Lower lobe of right lung (tissue), 2 donors: ENCODE results near the gene TRMT61A. TPM values are rescaled to one million over a fixed set of nuclear protein-coding genes. Genes with fewer than 3 reads are reported as not detected.

Source experiments
- ATAC-seq, 2 donors: fragments of 200-7000 bp; cut with Tn5 transposase; one replicate each; pipeline ENCODE4 v1.9.1; 2020 to 2022; ENCODE audit warnings: mild to moderate bottlenecking in 2 of 2, moderate library complexity in 2 of 2
- DNase-seq: peaks from one replicate; pipeline ENCODE4 v3.0.0-alpha.2; 2020
- H3K27ac ChIP-seq: fragments of 200-600 bp; one replicate; pipeline ENCODE4 v1.8.0; 2022
- H3K27me3 ChIP-seq: fragments of 200-600 bp; one replicate; pipeline ENCODE4 v1.8.0; 2022; ENCODE audit warnings: low read depth
- H3K36me3 ChIP-seq: fragments of 200-600 bp; one replicate; pipeline ENCODE4 v1.8.0; 2022; ENCODE audit warnings: mild to moderate bottlenecking
- H3K4me1 ChIP-seq: fragments of 200-600 bp; one replicate; pipeline ENCODE4 v1.8.0; 2022
- H3K4me3 ChIP-seq: fragments of 200-600 bp; one replicate; pipeline ENCODE4 v1.8.0; 2022; ENCODE audit warnings: mild to moderate bottlenecking
- H3K9me3 ChIP-seq: fragments of 200-600 bp; one replicate; pipeline ENCODE4 v1.8.0; 2022
- CTCF ChIP-seq: fragments of 200-600 bp; IDR thresholded peaks from one replicate; pipeline ENCODE4 v1.8.0; 2022; ENCODE audit warnings: antibody characterized with exemption, mild to moderate bottlenecking
- intact Hi-C: fragments of 100-400 bp; cut with DNase I; formaldehyde crosslinking; loops from one replicate; pipeline ENCODE4 v1.11.0; 2022
- total RNA-seq: library from RNA; stranded (reverse); fragmentation: NEBNext Ultra II Directional; extraction: Animal tissue kit (Norgen Biotek cat#: 25700); gene quantifications from one replicate; pipeline ENCODE4 v1.2.1, GENCODE V29; 2021
- donor health status: DM: no; HTN: yes; CAD: no; lungs with severe emphysema.

The TRMT61A gene
- total RNA-seq, 1 donor from 2014 or later, result 11.0 TPM

- TF ChIP-seq CTCF, result no peak
- Histone ChIP-seq H3K4me1 (peaks cover 19% of the 10 kb centered on the region), H3K4me3 (no peak overlapping the region), H3K9me3 (no peaks in the 10 kb centered on the region), H3K27ac (no peak overlapping the region), H3K27me3 (no peaks in the 10 kb centered on the region), H3K36me3 (peaks cover 97% of the 10 kb centered on the region)
- DNase-seq (no peak), ATAC-seq (no peak)
- intact Hi-C loops, result no loop called here
These were observed 32.2 kb upstream of the TRMT61A start for GRCh38 chr14:103496776-103497175.

GRCh38 chr14:103499709-103500108, 29.3 kb upstream of the TRMT61A start:
- Histone ChIP-seq H3K27me3 (no peaks in the 10 kb centered on the region), H3K36me3 (peaks cover 97% of the 10 kb centered on the region), H3K4me1 (peaks cover 19% of the 10 kb centered on the region), H3K27ac (no peak overlapping the region), H3K9me3 (no peaks in the 10 kb centered on the region), H3K4me3 (no peak overlapping the region)
- DNase-seq (no peak), ATAC-seq (peak in 1 of 2 donors; percentile 38)
- intact Hi-C loops, result no loop called here
- no peak for TF ChIP-seq CTCF

- no peak overlapping the region for H3K4me3 ChIP-seq
- no peaks in the 10 kb centered on the region for H3K9me3 ChIP-seq
- peaks cover 97% of the 10 kb centered on the region for H3K36me3 ChIP-seq
- TF ChIP-seq CTCF, result peak; percentile 90
- ATAC-seq, result peak; percentile 94 to 95
- no peaks in the 10 kb centered on the region for H3K27me3 ChIP-seq
- DNase-seq, result peak; percentile 94
- intact Hi-C loops, result no loop called here
- peaks cover 16% of the 10 kb centered on the region for H3K4me1 ChIP-seq
- no peak overlapping the region for H3K27ac ChIP-seq
These were observed 28.6 kb upstream of the TRMT61A start for GRCh38 chr14:103500148-103500990.

- no peak for ATAC-seq
- H3K27me3 ChIP-seq, result no peaks in the 10 kb centered on the region
These were observed 27.7 kb upstream of the TRMT61A start for GRCh38 chr14:103501041-103501870.

More at GRCh38 chr14:103501041-103501870, 27.7 kb upstream of the TRMT61A start:
- Histone ChIP-seq H3K9me3 (no peaks in the 10 kb centered on the region), H3K4me3 (no peak overlapping the region), H3K4me1 (peaks cover 9% of the 10 kb centered on the region), H3K27ac (no peak overlapping the region), H3K36me3 (peaks cover 97% of the 10 kb centered on the region)
- intact Hi-C loops, result no loop called here
- TF ChIP-seq CTCF, result no peak
- DNase-seq, result no peak
